PC-3 (cell line): ENCODE results near the gene COL16A1.

Source experiments
- EZH2 ChIP-seq: fragments of 300-600 bp; sonication (generic); IDR thresholded peaks from one replicate; pipeline ENCODE4 v1.6.1; 2017; ENCODE audit warnings: antibody characterized with exemption, mild to moderate bottlenecking, low read length; ENCODE audit not compliant: unreplicated experiment
- EZH2phosphoT487 ChIP-seq: fragments of 300-600 bp; sonication (generic); IDR thresholded peaks from 2 replicates; pipeline ENCODE4 v1.6.1; 2018; ENCODE audit warnings: mild to moderate bottlenecking, antibody characterized with exemption, low read length, borderline replicate concordance

GRCh38 chr1:31663622-31664452 is 40.0 kb downstream of the COL16A1 start:
- TF ChIP-seq EZH2phosphoT487: no peak
- TF ChIP-seq EZH2: no peak
